ENCODE measurements around the gene PCSK6.
"Not testable (repeated sequence)": the region's sequence is repeated elsewhere in the genome, so short reads cannot be mapped to it uniquely, and the experiment has no call there.

The PCSK6 gene

DNA sequence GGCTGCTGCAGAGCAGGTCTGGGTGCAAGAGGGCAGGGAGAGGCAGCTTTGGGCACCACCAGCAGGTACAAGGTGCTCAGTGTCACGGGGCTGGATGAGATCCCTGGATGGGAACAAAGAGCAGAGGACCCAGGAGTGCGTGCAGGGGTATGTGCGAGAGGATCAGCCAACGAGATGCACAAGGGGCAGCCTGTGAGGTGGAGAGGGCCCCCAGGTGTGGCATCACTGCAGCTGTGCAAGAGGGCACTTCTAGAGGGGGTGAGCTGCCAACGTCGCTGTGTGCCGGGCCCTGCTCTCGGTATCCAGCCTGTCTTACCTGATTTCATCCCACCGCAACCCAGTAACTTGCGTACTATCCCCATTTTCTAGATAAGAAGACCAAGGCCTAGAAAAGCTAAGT is 127.1 kb downstream of the PCSK6 start:
- FAIRE-seq (no peak), DNase-seq (ENCODE audit: low spot score) (no peak)

DNA sequence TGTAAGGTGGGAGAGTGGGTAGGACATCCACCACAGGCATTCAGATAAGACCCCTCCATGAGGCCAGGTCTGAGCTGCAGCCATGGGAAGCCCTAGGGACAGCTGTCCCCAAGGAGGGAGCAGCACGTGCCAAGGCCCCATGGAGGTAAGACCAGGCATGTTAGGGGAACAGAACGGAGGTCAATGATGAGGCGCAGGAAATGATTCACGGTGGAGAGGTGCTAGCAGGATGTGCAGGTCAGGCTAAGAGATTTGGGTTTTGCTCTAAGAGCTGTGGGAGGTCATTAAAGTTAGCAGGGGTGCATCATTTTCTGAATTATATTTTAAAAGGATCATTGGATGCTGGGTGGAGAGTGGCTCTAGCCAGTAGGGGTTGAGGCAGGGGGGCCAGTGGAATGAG is 128.1 kb downstream of the PCSK6 start:
- FAIRE-seq (no peak), DNase-seq (ENCODE audit: low spot score) (no peak)

DNA sequence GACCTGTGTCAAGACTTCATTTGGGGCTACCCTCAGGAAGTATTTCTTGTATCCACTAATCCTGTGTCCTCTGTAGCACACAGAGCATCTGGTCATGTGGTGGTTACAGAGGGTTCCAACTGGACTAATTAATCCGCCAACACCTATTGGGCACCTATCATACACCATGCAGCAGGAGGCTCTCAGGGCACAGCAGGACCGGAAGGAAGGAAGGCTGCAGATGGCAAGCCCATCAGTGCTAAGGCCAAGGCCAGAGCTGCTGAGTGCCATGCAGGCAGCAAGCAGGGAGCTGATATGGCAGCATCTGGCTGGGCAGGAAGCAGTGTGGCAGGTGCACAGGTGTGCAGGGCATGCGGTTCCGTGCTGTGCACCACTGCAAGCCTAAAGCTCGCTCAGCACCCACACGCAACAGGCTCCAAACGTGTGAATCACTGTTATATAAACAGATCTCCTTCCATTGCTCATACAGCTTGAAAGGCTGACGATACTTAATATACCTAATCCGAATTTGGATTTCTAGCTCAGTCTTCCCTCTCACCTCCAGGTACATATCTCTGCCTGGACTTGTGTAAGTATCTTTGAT is 130.1 kb downstream of the PCSK6 start:
- DNase-seq (ENCODE audit: low spot score) (no peak), FAIRE-seq (peak; percentile 59)

DNA sequence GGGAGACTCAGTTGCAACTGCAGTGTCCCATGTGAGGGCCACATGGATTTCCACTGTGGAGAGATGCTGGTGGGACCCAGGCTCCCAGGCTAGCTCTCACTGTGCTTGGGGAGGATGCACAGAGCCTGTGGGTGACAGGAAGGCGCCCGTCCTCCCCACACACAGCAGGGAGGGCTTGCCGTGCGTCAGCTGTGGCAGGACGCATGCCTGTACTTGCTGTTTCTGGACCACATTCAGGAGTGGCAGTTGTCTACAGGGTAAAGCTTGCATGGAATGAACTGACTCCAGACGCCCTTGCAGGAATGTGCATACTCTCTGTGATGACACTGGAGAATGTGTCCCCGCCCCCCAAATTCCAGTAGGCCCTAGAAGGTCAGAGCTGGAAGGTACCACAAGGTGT is 130.6 kb downstream of the PCSK6 start:
- FAIRE-seq (no peak), DNase-seq (ENCODE audit: low spot score) (peak; percentile 19)

DNA sequence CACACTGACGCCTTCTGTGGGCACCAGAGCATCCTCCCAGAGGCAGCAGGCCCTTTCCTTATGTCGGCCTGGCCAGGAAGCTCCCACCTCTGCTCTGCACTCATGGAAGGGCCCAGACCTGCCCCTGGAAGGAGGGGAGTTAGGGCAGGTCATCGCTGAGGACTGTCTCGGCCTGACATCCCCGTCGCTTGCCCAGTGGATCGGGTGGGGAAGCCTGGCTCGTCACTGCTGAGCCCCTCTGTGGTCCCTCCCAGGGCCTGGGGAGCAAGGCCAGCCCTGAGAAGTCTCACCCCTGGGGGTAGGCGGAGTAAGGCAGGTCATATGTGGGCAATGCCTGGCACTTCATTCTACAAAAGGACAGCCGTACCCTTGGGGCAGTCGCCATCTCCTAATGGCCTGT is 131.6 kb downstream of the PCSK6 start:
- FAIRE-seq (no peak), DNase-seq (ENCODE audit: low spot score) (no peak)

DNA sequence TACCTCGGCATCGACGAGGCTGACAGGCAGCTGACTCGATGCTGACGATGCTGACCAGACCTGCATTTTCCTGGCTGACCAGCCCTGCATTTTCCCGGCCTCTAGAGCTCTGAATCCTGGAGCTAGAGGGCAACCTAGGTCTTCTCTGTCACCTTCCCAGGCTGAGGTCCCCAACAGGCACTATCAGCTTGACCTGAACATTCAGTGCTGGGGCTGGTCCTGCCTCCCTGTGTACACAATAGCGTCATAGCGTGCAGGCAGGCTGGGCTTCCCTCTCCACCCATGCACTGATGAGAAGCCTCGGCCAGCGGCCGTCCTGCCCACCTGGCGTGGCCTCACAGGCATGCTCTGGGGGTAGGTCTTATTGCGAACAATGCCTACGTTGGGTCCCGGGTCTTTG is 132.2 kb downstream of the PCSK6 start:
- DNase-seq (ENCODE audit: low spot score) = no peak
- FAIRE-seq = no peak

DNA sequence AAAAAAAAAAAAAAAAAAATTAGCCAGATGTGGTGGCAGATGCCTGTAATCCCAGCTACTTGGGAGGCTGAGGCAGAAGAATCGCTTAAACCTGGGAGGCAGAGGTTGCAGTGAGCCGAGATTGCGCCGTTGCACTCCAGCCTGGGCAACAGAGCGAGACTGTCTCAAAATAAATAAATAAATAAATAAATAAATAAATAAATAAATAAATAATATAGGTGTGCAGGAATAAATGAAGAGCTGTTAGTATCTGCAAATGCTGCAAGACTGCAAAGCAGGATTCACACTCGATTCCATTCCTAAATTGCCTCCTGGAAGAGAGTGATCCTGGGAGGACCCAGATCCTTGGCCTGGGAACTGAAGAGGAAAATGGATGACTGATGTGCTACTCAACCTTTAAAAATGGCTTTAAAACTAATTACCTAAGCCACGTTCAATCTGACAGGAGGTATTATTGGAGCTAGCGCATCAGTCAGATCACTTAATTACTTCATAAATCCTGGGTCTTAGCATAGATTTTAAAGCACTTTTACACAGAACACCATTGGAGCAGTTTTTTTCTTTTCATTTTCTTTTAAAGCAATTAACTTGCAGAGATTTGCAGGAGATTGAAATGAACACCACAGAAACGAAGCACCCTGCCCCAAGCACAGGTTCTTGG is 132.9 kb downstream of the PCSK6 start:
- DNase-seq (ENCODE audit: low spot score); FAIRE-seq: not testable (repeated sequence)

DNA sequence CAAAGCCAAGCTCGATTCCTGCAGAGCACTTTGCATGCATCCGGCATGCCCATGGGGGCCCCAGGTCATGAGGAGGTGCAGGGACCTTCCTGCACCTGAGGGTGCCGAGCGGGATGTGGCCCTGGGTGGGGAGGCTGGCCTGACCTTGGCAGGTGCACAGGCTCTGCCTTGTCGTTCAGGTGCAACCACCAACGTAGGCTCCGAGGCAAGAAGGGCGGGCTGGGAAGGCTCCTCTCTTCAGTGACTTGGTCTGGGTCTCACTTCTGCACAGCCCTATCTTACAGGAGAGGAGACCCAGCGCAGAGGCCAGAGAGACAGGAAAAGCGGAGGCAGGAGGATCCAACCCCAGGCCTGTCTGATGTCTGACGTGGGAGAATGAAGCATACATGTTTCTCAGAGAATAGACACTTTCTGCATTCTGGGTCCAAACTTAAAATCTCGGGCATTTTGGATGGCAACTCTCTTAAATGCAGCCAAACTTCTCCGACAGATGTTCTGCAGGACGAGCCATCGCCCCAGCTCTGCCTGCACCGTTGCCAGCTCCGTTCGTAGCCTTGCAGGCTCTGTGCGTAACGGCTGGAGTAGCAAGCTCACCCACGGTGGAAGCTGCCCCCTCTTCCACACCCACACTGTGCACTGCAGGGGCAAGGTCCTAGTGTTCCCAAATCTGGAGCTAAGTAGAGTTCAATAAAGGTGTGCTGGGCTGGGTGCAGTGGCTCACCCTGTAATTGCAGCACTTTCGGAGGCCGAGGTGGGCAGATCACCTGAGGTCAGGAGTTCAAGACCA is 133.6 kb downstream of the PCSK6 start:
- DNase-seq (ENCODE audit: low spot score) (no peak), FAIRE-seq (no peak)

DNA sequence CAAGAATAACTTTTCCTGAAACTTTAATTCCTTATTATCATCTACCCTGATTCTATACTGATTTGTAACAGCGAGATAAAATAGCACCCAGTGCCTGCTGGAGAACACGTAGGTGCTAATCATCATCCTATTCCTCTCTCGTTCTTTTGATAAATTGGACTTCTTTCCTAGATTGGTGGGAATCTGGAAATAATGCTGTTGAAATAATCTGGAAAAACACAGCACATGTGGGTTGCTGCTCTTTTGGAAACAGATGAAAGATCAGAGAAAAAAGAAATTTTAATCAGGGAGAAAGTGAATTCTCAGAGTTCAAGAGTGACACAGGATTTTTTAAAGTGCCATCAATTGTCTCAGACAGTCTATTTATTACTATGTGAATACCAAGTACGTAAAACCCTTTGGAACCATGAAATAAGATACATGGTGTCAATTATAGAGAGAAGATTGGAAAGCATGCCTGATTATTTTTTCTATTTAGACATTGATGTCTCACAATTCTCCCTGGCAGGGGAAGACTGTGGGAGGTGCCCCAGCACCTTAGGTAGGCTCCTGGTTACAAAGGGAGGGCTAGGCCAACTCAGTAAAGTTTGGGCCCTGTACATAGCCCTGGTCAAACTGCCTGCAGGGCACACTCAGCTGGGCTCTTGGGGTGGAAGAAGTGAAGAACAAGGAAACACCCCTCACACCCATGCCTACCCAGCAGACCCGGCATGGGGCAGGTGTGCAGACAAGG is 134.4 kb downstream of the PCSK6 start:
- FAIRE-seq (no peak), DNase-seq (ENCODE audit: low spot score) (no peak)

DNA sequence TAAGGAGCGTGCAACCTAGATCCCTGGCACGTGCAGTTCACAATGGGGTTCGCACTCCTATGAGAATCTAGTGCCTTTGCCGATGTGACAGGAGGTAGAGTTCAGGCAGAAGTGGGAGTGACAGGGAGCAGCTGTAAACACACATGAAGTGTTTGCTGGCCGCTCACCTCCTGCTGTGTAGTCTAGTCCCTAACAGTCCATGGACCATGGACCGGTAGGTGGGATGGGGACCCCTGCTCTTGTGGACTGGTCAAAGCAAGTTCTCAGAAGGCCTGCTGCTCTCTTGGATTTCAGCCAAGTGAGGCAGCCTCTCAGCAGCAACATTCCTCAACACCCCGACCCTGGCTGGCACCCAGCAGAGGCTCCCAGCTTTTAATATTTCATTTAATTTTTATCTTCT is 136.3 kb downstream of the PCSK6 start:
- DNase-seq (ENCODE audit: low spot score) = no peak
- no peak for FAIRE-seq

DNA sequence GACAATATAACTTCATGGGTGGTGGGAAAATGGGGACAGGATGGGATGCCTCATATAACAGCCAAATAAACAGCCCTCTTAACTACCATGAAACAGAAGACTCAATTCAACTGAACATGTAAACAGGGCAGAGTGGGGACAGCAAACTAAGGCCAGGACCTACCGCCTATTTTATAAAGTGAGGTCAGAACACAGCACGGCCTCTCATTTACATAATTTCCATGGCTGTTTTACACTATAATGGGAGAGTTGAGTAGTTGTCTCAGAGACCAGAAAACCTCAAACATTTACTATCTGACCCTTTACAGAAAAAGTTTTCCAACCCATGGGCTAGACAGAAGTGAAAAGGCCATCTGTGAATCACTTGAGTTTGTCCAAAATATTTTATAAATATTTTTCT is 137.8 kb downstream of the PCSK6 start:
- FAIRE-seq (no peak), DNase-seq (ENCODE audit: low spot score) (no peak)

DNA sequence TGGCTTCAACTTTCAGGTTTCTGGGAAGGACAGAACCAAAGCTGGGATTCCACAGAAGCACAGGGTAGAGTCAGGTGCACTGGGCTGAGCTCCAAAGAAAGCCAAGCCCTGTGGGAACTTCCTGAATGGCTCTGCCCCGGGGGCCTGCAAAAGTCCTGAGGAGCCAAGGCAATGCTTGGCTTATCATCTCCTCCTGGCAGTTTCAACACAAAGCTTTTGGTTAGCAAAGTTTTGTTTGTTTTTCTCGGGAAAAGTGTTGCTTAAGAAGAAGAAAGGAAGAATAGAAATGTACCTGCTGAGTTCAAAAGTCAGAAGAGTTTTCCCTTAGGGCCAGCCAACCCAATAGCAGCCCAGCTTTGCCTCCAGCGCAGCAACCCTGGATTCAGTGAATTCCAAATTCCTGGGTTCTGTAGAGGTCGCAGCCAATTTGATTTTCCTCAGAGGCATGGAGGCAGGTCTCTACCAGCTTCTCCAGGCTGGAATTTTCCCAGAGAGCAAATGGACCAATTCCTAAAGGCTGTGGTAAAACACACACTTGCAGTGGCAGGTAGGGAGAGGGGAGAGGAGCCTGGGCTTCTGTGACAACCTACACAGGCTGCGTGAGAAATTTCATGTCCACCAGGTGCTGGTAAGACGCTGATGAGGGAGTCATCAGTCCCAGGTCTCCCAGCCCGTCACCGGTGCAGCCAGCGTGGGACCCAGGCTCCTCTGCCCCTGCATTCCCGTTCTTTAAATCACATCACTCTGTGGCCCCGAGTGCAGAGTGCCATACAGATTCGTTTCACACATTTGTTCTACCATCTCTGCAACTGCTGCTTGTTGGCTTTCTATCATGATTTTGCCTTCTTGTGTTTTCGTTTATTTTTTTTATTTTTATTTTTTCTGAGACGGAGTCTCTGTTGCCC is 140.2 kb downstream of the PCSK6 start:
- FAIRE-seq (no peak), DNase-seq (ENCODE audit: low spot score) (no peak)

DNA sequence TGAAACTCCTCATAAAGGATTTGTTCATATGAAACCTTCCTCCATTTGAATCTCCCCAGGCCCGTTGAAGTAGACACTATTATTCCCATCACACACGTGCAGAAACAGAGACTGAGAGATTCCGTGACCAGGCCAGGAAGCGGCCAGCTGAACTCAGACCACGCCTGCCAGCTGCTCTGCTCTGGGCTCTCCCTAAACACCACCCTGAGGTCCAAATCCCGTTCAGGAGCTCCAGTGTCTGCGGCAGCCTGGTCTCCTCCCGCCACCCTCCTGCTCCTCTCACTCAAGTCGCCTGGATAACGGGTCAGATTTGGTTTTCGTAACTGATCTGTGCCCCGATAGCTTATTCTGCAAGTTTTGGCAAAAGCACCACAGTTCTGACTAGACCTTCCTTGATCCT is 140.9 kb downstream of the PCSK6 start:
- DNase-seq (ENCODE audit: low spot score) (no peak), FAIRE-seq (no peak)

DNA sequence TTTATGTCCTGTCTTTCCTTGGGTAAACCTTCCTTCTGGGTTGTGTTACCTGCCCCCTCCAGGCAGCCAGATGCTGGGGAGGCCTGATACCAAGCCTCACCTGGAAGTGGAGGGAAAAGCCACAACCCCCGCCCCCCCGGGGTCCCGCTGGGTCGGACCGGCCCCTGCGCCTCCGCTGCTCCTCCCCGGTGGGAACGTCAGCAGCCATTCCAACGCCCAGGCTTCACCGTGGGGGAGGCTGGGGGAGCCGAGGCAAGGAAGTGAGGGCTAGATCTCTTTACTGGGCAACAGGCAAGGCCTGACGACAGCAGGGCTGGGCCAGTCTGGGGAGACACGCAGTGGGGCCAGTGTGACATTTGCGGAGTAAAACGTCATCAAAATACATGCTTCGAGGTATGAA is 141.5 kb downstream of the PCSK6 start:
- DNase-seq (ENCODE audit: low spot score) = no peak
- FAIRE-seq = no peak

DNA sequence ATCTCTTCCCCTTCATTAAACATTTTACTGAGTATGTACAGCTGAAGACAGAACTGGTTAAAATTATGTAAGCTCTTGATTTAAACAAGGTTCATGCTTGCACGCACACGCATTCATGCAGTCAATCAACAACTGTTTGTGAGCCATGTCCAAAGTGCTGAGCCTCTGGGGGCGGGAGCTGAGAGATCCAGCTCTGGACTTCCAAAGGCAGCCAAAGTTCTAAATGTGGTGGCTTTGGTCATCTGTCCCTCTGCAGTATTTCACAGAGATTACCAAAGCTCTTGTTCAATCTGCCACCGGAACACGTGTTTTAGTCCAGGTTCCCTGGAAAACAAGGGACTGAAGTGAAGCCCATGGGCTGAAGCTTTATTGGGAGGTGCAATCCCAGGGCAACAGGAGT is 142.1 kb downstream of the PCSK6 start:
- FAIRE-seq (no peak), DNase-seq (ENCODE audit: low spot score) (no peak)

DNA sequence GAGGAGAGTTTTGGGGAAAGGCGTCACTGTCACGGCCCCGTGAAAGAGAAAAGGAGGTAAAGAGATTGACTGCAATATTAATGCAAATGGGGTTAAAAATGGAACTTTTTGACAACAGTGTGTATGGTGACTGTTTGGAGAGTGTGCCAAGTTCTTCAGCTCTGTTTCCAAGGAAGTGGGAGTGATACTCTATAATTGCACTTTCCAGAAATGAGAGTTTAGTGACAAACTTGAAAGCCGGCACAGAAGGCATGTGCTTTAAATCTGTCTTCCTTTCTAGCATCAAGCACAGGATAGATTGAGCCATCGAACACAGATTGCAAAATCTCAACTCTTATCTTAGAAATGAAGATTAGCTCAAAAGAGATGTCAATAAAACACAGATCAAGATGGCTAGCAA is 142.6 kb downstream of the PCSK6 start:
- FAIRE-seq = no peak

DNA sequence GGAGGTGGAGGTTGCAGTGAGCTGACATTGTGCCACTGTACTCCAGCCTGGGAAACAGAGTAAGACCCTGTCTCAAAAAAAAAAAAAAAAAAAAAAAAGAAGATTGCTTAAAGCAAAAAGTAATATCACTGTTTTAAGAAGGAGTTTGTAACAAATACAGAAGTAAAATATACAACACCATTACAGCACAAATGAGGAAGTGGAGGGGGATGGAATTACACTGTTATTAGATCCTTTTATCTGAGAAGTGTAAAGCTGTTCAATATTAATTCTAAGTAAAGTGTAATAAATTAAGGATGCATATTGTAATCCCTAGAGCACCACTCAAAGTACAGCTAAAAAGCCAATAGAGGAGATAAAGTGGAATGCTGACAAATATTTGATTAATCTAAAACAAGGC is 147.5 kb downstream of the PCSK6 start:
- DNase-seq (ENCODE audit: low spot score) (no peak), FAIRE-seq (no peak)

More for the DNA sequence above, 142.6 kb downstream of the PCSK6 start:
- no peak for DNase-seq (ENCODE audit: low spot score)

DNA sequence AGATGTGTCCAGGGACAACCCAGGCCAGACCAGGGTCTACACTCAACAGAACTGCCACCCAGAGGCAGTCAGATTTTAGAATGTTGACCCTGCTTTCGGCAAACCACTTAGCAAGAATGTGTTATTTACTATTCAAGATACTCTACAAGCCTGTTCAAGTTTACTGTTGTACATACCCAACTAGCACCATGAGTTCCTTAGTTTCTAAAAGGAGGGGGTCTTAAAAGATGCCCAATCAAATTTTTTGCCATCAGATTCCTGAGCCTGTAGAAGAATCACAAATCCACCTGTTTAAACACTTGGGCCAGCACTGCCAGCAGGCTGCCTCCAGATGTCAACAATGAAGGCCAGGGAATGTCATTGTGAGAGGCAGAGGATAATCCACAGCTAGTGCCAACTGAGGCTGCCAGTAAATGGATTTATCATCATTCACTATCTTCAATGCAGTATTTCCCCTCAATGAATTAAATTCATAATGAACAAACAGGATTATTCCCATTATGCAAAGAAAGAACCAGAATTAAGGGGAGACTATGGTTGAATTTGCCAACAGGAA is 150.9 kb downstream of the PCSK6 start:
- FAIRE-seq (no peak), DNase-seq (ENCODE audit: low spot score) (no peak)

DNA sequence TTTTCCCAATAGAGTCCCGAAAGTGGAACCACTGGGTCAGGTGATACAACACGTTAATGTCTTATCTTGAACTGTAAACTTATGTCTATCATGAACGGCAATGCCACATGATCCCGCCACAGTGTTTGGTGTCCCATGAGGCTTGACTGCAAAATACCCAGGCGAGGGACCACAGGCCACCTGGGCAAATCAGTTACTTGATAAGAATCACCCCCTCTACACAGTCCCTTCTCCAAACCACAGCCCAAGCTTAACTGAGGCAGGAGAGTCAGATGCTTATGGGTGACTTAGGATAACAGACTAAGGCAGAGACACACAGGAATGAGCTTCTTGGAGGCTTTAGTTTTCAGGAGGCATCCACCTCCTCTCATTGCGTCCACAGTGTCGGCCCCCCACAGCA is 151.5 kb downstream of the PCSK6 start:
- FAIRE-seq (no peak), DNase-seq (ENCODE audit: low spot score) (no peak)

DNA sequence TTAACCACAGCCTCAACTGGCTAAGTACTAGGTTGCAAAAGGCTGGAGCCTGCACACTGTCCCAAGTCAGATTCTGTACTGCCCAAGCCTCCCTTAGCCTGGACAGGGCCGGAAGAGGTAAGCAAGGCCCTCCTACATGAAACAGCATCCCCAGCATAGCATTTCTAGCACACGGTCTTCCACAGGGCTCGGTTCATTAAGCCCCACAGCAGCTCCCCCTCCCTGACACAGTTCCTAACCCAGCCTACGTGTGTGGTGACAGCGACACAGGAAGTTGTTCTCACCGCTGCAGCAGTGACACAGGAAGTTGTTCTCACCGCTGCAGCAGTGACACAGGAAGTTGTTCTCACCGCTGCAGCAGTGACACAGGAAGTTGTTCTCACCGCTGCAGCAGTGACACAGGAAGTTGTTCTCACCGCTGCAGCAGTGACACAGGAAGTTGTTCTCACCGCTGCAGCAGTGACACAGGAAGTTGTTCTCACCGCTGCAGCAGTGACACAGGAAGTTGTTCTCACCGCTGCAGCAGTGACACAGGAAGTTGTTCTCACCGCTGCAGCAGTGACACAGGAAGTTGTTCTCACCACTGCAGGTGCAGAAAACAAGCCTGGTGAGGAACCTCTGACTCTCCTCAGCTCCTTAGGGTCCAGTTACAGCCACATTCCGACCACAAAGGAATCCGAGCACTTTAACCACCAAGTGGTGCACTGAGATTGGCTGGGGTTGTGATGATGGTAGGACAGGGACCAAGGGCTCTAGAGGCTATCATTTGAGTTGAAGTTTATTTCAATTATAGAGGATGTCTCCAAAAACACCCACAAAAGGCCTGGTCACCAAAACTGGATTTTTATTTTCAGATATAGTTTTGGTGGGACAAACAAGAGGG is 155.4 kb downstream of the PCSK6 start:
- peak; percentile 55 for DNase-seq (ENCODE audit: low spot score)
- not testable (repeated sequence) for FAIRE-seq
